Amniotic epithelial cell (primary cell): ENCODE results near the gene DHX35.

ENCODE experiments used
- DNase-seq: peaks from one replicate; pipeline ENCODE4 v3.0.0-alpha.2; 2010; ENCODE audit warnings: low read depth

Gene DHX35

DNA sequence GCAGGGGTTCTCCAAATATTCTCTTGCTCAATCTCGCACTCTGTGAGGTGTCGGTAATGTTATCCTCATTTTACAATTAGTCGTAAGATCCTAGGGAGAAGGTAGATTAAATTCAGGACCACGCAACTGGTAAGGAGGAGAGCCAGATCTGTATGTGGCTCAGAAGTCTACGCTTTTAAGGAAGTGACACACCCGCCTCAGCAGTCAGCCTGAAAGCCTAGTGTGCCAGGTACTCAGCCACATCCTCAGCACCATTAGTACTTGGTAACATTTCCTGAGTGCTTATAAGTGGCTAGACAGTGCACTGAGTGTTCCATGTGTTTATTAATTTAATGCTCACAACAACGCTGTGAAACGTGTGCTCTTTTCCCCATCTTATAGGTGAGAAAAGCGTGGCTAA, 63.7 kb downstream of the DHX35 start:
- no peak for DNase-seq

DNA sequence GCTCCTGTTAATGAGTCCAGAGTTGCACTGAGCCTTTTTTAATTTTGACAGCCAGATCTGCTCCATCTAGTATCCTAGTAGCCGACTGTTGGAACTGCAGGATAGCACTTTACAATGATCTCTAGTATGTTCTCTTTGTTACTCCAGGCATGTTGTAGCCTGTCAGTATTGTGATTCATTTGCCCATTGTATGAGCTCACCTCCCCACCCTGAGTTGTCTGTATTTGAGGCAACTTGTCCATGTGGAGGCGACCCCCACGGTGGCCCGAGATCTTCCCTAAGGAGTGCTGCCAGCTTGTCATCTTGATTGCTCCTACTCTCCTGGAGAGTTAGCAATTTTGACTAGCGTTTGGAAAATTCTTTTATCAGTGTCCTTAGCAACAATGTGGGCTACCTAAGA, 67.2 kb downstream of the DHX35 start:
- DNase-seq = no peak

DNA sequence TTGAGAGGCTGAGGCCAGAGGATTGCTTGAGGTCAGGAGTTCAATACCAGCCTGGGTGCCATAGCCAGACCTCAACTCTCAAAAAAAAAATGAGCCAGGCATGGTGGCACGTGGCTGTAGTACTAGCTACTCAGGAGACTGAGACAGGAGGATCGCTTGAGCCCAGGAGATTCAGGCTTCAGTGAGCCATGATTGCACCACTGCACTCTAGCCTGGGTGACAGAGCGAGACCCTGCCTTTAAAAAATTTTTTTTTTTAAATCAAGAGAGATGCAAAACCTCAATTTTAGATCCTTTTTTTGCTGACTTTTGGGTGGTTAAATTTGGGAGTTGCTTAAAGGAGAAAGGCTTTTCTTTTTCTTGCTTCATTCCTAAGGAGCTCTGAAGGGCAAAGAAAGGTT, 70.9 kb downstream of the DHX35 start:
- no peak for DNase-seq

DNA sequence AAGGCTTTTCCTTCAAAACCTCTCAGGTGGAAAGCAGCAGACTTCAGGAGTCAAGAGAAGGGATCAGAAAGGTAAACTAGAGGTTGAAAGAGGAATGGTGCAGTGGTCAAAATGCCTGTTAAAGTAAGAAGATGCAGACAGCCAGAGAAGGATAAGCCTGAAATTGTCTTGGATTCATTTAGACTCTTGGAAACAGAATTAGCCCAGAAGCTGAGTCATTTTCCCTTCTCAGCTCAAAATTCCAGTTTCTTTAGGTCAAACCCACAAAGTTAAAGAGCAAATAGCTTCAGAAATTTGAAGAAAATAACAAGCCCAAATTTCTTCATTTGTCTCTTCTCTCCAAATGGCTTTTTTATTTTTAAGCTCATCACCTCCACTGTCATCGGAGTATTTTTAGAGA, 73.9 kb downstream of the DHX35 start:
- no peak for DNase-seq

DNA sequence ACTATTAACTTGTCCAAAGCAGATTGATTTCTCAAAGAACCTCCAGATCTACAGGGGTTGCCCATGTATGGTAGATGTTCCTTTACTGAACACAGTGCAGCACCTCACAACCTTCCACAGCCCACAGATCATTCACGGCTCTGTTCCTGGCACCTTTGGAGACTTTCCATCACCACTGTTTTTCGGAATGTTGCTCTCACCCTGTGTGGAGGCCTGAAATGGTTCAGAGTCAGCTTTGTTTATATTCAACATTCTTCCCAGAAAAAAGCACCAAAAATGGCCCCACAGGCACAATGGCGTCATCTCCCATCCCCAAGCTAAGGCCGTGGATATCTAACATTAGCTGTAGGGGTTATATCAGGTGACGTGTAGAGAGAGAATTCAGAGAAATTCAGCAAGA, 74.7 kb downstream of the DHX35 start:
- peak; percentile 22 for DNase-seq

DNA sequence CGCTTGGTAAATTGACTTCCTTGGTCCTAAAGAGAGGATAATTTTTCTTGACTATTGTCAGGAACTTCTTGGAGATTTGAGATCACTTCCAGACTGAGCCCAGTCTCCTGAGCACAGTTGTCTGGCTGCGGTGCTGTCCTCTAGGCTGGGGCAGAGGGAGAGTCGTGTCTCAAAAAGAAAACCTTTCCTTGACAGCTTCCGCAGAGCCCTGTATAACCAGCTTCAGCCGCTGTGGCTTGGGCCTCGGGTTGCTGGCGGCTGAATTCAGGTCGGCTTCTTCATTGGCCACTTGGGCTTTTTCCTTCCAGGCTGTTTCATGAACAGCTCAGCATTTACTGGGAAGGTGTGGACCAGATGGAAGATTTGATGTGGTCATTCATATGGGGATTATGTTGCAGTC, 75.9 kb downstream of the DHX35 start:
- no peak for DNase-seq

DNA sequence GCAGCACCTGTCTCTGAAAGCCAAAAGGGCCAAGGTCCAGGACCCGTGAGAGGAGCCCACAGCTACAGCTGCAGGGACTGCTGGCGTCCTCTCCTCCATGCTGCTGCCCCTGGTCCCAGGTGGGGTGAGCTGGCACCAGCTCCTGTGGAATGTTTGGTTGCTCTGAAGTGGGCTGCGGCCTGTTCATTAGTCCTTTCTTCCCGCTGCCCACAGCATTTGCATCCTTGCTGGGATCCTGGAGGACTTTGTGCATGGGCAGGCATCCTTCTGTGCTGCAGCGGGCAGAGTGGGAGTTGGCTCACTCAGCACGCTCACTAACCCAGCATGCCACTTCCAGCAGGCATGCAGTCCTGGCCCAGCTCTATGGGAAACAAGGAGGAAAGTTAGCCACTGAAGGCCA, 76.4 kb downstream of the DHX35 start:
- no peak for DNase-seq

DNA sequence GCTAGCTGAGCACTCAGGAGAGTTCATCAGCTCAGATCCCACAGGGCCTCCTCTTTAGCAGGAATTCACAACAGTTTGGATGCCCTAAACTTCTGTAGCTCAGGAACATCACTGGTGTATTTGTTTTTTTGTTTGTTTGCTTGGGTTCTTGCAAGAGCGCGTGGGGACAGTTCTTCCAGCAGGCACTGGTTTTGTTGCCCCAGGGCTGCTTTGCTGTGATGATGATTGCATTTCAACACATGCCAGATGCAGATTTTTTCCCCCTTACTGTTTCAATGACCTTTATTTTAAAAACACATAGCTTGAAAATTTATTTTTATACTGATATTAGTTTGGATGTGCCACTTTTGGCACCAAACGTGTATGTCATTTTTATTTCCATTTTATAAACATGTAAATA, 77.1 kb downstream of the DHX35 start:
- no peak for DNase-seq

DNA sequence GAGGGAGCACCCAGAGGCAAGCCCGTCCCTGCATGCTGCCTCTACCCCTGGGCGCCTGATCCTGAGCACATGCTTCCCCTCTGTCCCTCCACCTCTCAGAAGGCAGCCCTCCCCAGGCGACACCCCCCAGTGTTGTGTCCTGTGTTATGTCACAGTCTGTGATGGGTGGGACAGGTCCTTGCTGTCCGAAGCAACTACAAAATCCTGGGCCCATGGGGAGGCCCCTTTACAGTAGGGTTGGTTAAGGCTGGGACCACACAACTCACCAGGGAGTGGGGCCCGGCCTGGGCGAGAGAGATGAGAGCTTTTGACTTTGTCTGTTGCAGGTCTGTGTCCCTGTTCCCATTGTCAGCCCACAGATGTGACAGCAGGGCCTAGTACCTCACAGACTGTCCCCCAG, 78.0 kb downstream of the DHX35 start:
- no peak for DNase-seq

DNA sequence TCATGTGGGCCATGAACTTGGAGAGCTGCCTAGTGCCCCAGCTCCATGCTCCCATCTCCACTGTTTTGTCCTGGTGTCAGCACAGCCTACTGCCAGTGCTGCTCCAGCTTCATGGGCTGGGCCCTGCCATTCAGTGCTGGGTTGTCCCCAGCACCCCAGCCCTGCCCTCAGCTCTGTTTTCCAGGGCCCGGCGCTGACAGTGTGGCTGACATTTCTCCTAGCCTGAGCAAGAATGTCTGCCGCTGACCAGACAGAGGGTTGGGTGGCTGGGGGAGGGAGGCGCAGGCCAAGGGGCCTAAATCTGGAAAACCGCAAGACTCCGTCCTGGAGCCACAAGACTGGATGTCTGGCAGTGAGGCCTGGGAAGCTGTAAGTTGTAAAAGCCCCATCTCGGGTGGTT, 78.9 kb downstream of the DHX35 start:
- no peak for DNase-seq

DNA sequence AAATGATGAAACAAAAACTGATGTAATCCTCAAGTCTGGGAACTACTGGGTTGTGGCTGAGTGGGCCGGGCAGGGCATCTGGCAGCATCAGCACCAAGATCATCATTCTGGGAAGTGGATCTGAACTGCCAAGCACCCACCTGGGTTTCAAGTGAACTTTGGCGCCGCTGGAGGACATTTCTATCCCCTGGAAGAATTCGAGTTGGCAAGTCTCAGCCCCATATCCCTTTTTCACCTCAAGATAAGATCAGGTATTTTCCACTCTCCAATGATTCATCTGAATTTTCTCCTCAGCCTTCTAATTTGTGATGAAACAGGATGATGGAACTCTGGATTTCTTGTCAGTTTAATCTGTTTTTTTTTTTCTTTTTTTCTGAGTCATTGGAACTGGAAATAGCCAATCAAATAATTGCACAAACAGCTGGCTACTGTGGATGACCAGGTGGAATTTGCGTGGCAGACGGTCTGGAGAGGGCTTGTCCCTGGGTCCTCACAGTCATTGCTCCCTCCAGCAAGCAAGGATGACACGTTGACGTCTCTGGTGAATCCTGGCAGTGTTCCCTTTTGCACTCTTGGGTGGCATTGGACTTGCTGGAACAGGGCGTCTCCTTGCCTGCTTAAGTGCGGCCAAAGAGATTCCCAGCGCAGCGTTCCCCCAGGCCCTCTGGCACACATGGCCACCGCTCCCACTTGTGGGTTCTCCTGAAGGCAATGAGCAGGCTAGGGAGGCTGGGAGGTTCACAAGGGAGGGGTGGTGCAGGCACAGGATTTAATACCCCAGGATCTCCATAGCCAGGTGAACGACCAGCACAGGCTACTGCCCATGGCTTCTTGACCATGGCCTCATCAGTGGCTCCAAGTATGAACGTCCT, 80.4 kb downstream of the DHX35 start:
- peak; percentile 75 for DNase-seq

DNA sequence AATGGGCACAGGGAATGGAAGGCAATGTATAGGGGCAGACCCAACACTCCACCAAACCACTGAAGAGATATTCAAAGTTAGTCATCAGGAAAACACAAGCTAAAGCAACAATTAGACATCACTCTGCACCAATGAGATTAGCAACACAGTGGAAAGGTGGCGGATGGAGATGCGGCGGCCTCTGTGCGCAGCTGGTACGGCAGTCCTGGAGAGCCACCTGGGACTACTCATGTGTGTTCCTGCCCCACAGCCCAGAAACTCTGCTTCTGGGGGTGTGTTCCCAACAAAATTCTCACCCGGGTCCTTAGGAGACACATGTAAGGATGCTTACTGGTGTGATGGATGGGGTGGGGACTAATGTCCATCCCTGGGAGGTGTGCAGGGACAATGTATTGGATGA, 82.4 kb downstream of the DHX35 start:
- no peak for DNase-seq

DNA sequence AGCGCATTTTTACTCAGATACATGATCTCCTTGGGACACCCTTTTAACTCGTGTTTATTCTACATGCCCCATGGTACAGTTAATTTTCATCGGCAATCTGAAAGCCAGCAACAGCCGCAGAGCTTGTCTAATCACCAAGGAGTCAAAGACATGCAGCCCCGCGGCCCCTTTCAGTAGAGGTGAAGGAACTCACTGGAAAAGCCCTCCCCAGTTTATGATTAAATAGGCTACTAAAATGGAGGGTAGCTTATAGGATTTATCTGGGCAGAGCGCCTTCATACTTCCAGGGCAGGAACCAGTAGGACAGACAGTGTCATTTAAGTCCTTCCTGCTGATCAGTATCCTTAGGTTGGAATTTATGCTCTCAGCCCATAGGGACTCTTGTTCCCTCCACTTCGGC, 83.5 kb downstream of the DHX35 start:
- DNase-seq = no peak

DNA sequence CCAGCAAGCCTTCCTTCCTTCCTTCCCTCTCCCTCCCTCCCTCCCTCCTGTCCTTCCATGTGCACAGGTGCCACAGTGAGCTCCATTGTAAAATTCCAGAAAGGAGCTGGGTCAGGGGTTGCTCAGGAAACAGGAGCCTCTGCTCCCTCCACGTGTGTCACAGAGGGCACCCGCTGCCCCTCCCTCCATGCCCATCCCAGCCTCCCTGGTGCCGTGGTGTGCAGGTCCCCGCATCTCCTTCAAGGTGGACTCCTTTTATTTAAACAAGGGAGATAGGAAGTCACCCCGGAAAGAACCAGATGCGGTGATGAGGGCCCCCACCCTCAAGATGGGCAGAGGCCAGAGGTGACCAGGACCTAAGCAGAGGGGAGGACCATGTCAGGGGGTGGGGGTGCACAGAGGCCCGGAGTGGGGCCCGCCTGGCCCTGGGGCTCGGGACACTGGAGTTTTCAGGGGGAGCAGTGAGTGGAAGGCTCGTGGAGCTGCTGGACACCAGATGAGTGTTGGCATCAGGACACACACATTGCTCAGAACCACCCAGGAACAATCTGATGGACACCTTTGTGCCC, 85.4 kb downstream of the DHX35 start:
- DNase-seq = no peak

DNA sequence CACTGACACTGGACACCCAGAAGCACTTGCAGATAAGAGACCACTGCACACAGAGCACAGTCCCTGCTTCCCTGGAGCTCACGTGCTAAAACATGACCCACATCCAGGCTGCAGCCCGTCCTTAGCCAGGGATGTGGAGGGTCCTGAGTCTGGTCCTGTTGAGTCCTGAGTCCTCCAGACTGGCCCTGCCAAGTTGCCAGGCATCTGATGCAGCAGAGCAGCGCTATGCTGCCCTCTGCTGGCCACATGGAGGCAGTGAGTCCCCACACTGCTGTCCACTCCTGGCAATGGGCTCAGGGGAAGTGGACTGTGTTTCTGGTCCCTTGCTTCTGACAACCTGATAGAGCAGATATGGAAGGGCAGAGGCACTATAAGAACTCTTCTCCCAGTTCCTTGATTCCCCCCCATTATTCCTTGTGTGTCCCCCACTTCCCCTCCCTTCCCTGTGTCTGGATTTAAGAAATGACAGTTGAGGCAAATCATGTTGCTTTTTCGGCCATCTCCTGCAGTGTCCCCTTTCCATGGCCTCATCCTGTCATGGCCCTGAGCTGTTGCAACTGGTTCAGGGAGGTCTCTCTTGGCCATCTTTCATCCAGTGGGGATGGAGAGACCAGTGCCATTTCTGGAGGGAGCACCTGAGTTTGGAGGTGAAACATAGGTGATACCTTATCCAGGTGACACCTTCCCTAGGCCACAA, 86.0 kb downstream of the DHX35 start:
- DNase-seq = peak; percentile 58

DNA sequence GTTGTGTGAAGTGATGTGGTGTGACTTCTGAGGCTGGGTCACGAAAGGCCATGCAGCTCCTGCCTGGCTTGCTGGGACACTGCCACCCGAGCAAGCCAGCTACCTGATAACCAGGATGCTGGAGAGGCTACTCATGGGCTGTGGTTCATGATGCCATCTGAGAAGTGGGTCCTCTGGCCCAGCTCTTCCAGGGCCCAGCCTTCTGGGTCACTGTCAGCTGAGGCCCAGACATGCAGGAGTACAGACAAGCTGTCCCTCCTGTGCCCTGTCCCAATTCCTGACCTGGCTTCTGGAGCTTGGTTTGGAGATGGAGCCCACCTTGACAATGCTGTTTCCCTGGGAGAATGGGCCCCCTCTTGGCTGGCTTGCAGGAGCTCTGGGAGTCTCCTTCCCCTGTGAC, 87.0 kb downstream of the DHX35 start:
- no peak for DNase-seq

DNA sequence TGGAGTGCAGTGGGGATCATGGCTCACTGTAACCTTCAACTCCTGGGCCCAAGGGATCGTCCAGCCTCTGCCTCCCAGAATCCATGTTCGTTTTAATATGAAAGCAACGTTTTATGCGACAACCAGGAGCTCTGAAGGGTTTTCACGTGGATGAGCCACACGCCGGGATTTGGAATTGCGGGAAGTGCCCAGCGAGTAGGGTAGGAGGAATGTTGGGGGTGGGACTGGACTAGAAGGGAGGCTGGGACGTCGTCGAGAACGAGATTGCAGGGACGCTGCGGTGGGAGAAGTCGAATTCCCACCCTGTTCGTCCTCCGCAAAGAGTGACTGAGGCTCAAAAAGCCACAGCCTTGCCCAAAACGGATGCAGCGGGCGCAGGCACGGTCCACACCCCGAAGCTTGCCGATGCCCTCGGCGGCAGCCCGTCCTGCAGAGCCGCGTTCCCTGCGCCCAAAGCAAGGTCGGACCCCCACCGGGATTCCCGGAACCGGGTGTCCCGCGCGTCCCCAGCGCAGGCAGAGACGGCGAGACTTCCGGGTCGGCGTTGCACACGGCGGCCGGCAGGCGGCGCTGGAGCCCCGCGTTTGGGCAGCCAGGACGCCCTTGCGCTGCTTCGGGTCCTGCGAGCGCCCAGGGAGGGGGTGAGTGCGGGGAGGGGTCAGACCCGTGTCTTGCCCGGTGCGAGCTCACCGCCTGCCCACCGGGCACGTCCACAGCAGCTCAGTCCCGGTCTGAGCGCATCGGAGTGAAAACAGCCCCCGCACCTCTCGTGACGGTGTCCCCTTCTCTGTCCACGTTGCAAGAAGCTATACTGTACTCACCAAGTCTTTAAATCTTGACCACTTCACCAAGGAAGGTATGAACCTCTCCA, 87.8 kb downstream of the DHX35 start:
- DNase-seq = peak; percentile 34

DNA sequence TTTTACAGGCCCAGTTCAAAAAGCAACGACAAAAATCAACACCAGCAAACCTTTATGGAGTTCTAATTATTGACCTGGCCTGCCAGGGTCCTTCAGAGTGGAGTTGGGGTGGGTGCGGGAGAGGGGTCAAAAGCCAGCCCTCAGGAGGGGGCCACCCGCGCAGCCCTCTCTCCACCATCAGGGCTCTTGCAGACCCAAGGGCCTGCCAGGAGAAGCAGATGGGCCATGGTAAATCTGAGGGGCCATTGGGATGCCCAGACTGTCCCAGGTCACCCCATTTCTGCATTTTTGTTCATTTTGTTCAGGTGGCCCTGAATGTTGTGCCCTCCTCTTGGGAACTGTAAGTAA, 88.4 kb downstream of the DHX35 start:
- no peak for DNase-seq

DNA sequence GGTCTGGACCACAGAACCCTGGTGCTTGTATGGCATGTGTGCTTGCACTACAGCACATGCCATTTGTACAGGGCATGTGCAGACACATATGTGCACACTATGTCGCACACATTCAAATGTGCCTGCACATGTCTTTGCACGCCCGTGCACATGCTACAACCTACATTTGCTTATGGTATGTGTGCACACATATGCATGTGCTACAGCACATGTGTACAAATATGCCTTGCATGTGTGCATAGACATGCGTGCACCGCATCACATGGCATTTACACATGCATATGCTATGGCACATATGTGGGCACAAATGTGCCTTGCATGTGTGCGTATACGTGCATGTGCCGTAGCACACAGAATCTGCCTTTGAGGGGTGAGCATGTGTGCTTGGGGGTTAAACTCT, 90.5 kb downstream of the DHX35 start:
- DNase-seq = no peak

DNA sequence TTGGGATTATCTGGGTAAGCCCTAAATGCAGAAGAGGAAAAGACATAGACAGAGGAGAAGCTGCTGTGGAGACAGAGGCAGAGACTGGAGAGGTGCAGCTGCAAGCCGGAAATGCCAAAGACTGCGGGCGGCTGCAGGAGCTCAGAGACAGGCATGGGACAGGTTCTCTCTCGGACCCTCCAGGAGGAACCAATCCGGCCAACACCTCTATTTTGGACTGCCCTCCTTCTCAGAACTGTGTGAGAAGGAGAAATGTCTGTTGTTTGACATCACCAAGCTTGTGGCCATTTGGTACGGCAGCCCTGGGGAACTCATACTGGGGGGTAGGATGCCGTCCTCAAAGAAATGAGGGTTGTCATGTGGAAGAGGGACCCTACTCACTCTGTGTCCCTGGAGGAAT, 95.0 kb downstream of the DHX35 start:
- DNase-seq = no peak

DNA sequence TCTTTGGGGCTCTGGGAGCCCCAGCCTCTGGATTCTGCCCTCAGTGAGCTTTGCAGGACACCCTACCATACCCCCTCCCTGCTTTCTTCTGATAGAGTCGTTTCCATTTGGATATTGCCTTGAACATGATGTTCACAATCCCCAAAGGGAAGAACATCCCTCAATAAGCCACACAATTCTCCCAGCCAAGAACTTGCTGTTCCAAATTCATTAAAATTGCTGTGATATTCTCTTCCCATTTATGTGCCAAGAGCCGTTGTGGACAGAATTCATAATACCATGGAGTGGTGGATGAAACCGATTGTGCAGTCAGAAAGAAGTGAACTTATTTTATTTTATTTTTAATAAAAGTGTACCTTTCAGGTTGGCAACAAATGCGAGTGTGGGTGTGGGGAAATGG, 95.8 kb downstream of the DHX35 start:
- DNase-seq = no peak

DNA sequence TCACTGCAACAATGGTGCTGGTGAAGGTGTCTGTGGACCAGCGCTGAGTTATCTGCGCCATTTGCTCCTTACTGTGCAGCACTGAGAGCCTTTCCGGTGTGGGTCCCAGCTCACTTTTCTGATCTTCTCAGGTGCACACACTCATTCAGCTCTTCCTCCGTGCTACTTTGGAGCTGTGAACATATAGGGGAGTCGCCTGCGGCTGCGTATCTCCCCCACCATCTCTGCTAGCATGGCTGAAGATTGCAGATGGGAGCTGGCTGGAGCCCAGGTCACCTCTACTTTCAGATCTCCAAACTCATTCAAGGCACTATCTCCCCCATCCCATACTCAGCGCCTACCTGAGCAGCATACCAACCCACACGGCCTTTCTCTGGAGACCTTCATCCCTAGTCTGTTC, 96.9 kb downstream of the DHX35 start:
- no peak for DNase-seq
